SK-N-SH (cell line): Measurements from ENCODE around the gene GDE1. TPM values are rescaled to one million over a fixed set of nuclear protein-coding genes. Genes with fewer than 3 reads are reported as not detected.

Experiments used
- CTCF ChIA-PET: fragments of 300-600, 350-600 bp; formaldehyde crosslinking; extraction: SDS; loops from one replicate; lab custom pipeline; 2021; lab: Yijun Ruan, JAX
- POLR2A ChIA-PET: fragments of 350-600 bp; sonication (Branson Sonifier 250); formaldehyde crosslinking; extraction: SDS; loops from one replicate; lab custom pipeline; 2020; ENCODE audit warnings: antibody characterized with exemption, inconsistent platforms; lab: Yijun Ruan, JAX
- DNase-seq: peaks from one replicate; pipeline ENCODE4 v3.0.0; 2012
- H2AFZ ChIP-seq: fragments of 200-600 bp; sonication (generic); 2 replicates; pipeline ENCODE4 v1.8.1; 2016; ENCODE audit warnings: antibody characterized with exemption, mild to moderate bottlenecking, low read depth
- H3F3A ChIP-seq: fragments of 200-600 bp; sonication (generic); replicated peaks from 2 replicates; pipeline ENCODE3; 2016; ENCODE audit warnings: antibody characterized with exemption, mild to moderate bottlenecking; ENCODE audit not compliant: insufficient read depth
- H3K27ac ChIP-seq, 2 experiments: fragments of 200-500 bp in 1 of 2; fragments of 200-600 bp in 1 of 2; sonication (Bioruptor generic) in 1 of 2; sonication (generic), shearing (Covaris generic) in 1 of 2; 2 replicates each; pipeline versions ENCODE4 v1.5.1 to v1.6.1; 2014 to 2016; ENCODE audit warnings: low read depth in 2 of 2, inconsistent platforms in 1 of 2, low read length in 1 of 2, mild to moderate bottlenecking in 1 of 2, mixed read lengths in 1 of 2
- H3K27me3 ChIP-seq: fragments of 200-600 bp; sonication (generic), shearing (Covaris generic); 2 replicates; pipeline ENCODE4 v1.6.1; 2016; ENCODE audit warnings: mixed run types; ENCODE audit not compliant: insufficient read depth
- H3K36me3 ChIP-seq, 2 experiments: fragments of 200-500 bp in 1 of 2; fragments of 200-600 bp in 1 of 2; sonication (Bioruptor generic) in 1 of 2; sonication (generic) in 1 of 2; replicated peaks in 1 of 2; 2 replicates each; pipeline versions ENCODE3 to v1.5.1; 2014 to 2016; ENCODE audit warnings: low read length in 1 of 2, mild to moderate bottlenecking in 1 of 2; ENCODE audit not compliant: insufficient read depth in 2 of 2, control insufficient read depth in 1 of 2
- H3K4me1 ChIP-seq, 2 experiments: fragments of 200-500 bp in 1 of 2; fragments of 200-600 bp in 1 of 2; sonication (Bioruptor generic) in 1 of 2; sonication (generic), shearing (Covaris generic) in 1 of 2; 2 replicates each; pipeline versions ENCODE4 v1.5.1 to v1.6.1; 2014 to 2016; ENCODE audit warnings: low read depth in 1 of 2, low read length in 1 of 2, mixed run types in 1 of 2; ENCODE audit not compliant: insufficient read depth in 2 of 2, control insufficient read depth in 1 of 2
- H3K4me2 ChIP-seq: fragments of 200-600 bp; sonication (generic), shearing (Covaris generic); 2 replicates; pipeline ENCODE4 v1.6.1; 2017; ENCODE audit warnings: mixed run types
- H3K4me3 ChIP-seq, 2 experiments: fragments of 200-500 bp in 1 of 2; fragments of 200-600 bp in 1 of 2; sonication (Bioruptor generic) in 1 of 2; sonication (generic), shearing (Covaris generic) in 1 of 2; 2 replicates each; pipeline versions ENCODE4 v1.5.1 to v1.8.1; 2014 to 2016; ENCODE audit warnings: low read depth in 2 of 2, inconsistent platforms in 1 of 2, low read length in 1 of 2, mild to moderate bottlenecking in 1 of 2, mixed read lengths in 1 of 2, moderate library complexity in 1 of 2
- H3K79me2 ChIP-seq: fragments of 200-600 bp; sonication (generic); 2 replicates; pipeline ENCODE4 v1.8.1; 2017; ENCODE audit warnings: mild to moderate bottlenecking; ENCODE audit not compliant: insufficient read depth
- H3K9ac ChIP-seq: fragments of 200-600 bp; sonication (generic); 2 replicates; pipeline ENCODE4 v1.6.1; 2017; ENCODE audit warnings: mixed run types
- H3K9me2 ChIP-seq: fragments of 200-600 bp; sonication (generic); 2 replicates; pipeline ENCODE4 v1.6.1; 2017; ENCODE audit warnings: mixed run types
- H3K9me3 ChIP-seq: fragments of 200-600 bp; sonication (generic); 2 replicates; pipeline ENCODE4 v1.6.1; 2017; ENCODE audit warnings: mixed run types, mild to moderate bottlenecking, moderate library complexity
- H4K20me1 ChIP-seq: fragments of 200-600 bp; sonication (generic); 2 replicates; pipeline ENCODE4 v1.6.1; 2017; ENCODE audit warnings: mild to moderate bottlenecking, mixed run types; ENCODE audit not compliant: insufficient read depth
- CTCF ChIP-seq: fragments of 200-600 bp; sonication (generic); IDR thresholded peaks from 2 replicates; pipeline ENCODE4 v1.6.1; 2017; ENCODE audit warnings: antibody characterized with exemption, mild to moderate bottlenecking, moderate library complexity
- ELF1 ChIP-seq: IDR thresholded peaks from 2 replicates; pipeline ENCODE4 v1.4.0; 2012
- GATA2 ChIP-seq: sonication (generic); formaldehyde crosslinking; IDR thresholded peaks from 2 replicates; pipeline ENCODE4 v1.5.0; 2020; ENCODE audit warnings: mild to moderate bottlenecking, missing genetic modification reagents
- JUND ChIP-seq: IDR thresholded peaks from 2 replicates; pipeline ENCODE4 v1.4.0; 2012
- MEF2A ChIP-seq: IDR thresholded peaks from 2 replicates; pipeline ENCODE4 v1.4.0; 2012; ENCODE audit warnings: low read depth, borderline replicate concordance
- NFIC ChIP-seq: IDR thresholded peaks from 2 replicates; pipeline ENCODE4 v1.4.0; 2012; ENCODE audit warnings: borderline replicate concordance
- SIN3A ChIP-seq: IDR thresholded peaks from 2 replicates; pipeline ENCODE4 v1.6.1; 2012; ENCODE audit warnings: low read depth, mild to moderate bottlenecking, low read length, moderate library complexity, borderline replicate concordance
- TEAD4 ChIP-seq: IDR thresholded peaks from 2 replicates; pipeline ENCODE4 v1.4.0; 2012; ENCODE audit warnings: mild to moderate bottlenecking, borderline replicate concordance; ENCODE audit not compliant: insufficient read depth
- YY1 ChIP-seq: IDR thresholded peaks from 2 replicates; pipeline ENCODE4 v1.4.0; 2012; ENCODE audit warnings: low read depth, mild to moderate bottlenecking
- ZBTB33 ChIP-seq: IDR thresholded peaks from 2 replicates; pipeline ENCODE4 v1.4.0; 2012; ENCODE audit warnings: low read depth, borderline replicate concordance
- WGBS: methylation state at CpG from one replicate; pipeline ENCODE4 v1.1.6; 2017; ENCODE audit warnings: low lambda C conversion rate; 5-methylcytosine and 5-hydroxymethylcytosine counted together
- polyA plus RNA-seq, 3 experiments: library from polyadenylated mRNA; depleted of rRNA; stranded (reverse); fragments of >200 nt; gene quantifications; 2 replicates each; pipeline ENCODE4 v1.2.3, GENCODE V29; 2012
- TF ChIP-seq, protein P1 (sequence below): fragments of 150-350 bp; IDR thresholded peaks from 2 replicates; pipeline ENCODE4 v1.6.1; 2016; ENCODE audit warnings: mild to moderate bottlenecking, low read depth, low read length

GDE1 gene
- polyA plus RNA-seq, 1 of the 3 experiments (the other 2 are of a cell fraction) = 37.0 TPM

GRCh38 chr16:19532601-19533000 lies 10.7 kb upstream of the GDE1 start:
- 62% methylated on average over 1 of the region's 1 CpG for WGBS
- POLR2A ChIA-PET = interaction anchor here (1.1 kb wide), 1 partner anchor 9 kb away, joined by 3 read pairs; the partner anchor contains the start of gene CCP110
- H3K4me2 ChIP-seq = no peak overlapping the region

More at GRCh38 chr16:19532601-19533000, 10.7 kb upstream of the GDE1 start:
- Histone ChIP-seq H3K36me3 (peaks cover 59 to 63% of the 10 kb centered on the region in 2 experiments), H3K9me2 (no peaks in the 10 kb centered on the region), H3K9me3 (no peaks in the 10 kb centered on the region), H3K27ac (no peak overlapping the region), H3K4me3 (no peak overlapping the region), H4K20me1 (no peaks in the 10 kb centered on the region), H3F3A (no peaks in the 10 kb centered on the region), H3K9ac (no peak overlapping the region)
- CTCF ChIA-PET = no interaction called here
- DNase-seq = no peak
- TF ChIP-seq ELF1 (no peak), MEF2A (no peak), JUND (no peak), ZBTB33 (no peak), CTCF (no peak), NFIC (no peak), GATA2 (CRISPR knock-in tag) (no peak), YY1 (no peak), SIN3A (no peak), TEAD4 (no peak)
- TF ChIP-seq, protein P1, sequence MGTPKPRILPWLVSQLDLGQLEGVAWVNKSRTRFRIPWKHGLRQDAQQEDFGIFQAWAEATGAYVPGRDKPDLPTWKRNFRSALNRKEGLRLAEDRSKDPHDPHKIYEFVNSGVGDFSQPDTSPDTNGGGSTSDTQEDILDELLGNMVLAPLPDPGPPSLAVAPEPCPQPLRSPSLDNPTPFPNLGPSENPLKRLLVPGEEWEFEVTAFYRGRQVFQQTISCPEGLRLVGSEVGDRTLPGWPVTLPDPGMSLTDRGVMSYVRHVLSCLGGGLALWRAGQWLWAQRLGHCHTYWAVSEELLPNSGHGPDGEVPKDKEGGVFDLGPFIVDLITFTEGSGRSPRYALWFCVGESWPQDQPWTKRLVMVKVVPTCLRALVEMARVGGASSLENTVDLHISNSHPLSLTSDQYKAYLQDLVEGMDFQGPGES = no peak
- TF ChIP-seq, all 33 proteins: peak for 0
- Histone ChIP-seq H3K4me1 (no peaks in the 10 kb centered on the region), H3K79me2 (peaks cover 12% of the 10 kb centered on the region; the same call in 1 of the 2 replicates), H2AFZ (no peak overlapping the region), H3K27me3 (no peaks in the 10 kb centered on the region)
